AG09309 (cell line): Measurements from ENCODE around the gene ZEB2.

Experiments
- DNase-seq: peaks from one replicate; pipeline ENCODE4 v3.0.0-alpha.2; 2010; ENCODE audit warnings: low read depth
- H3K4me3 ChIP-seq: 2 replicates; pipeline ENCODE4 v1.5.1; 2011; ENCODE audit warnings: mild to moderate bottlenecking, low read depth, low read length, moderate library complexity; ENCODE audit not compliant: control insufficient read depth
- TF ChIP-seq, protein P1 (sequence below): IDR thresholded peaks from 2 replicates; pipeline ENCODE4 v1.5.1; 2011; ENCODE audit warnings: mild to moderate bottlenecking, low read depth, low read length, inconsistent platforms; ENCODE audit not compliant: insufficient read depth, control insufficient read depth; ENCODE audit errors: missing control alignments

Gene ZEB2

DNA sequence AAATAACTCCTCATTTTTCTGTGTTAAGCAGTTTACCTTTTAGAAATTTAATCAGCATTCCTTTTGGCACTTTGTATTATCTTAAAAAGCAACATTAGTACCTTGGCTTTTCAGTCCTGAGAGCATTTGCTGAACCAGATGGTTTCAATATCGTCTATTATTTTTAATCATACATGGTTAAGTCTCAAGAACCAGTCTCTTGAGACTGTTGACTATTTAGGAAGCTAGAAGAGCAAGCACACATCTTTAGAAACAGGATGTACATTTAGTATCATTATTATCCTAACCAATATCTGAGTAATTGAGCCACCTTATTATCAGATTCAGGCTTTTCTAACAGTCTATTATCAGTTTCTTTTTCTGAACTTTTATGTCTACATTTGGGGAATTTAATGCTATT is 28.2 kb upstream of the ZEB2 start:
- DNase-seq: no peak
- TF ChIP-seq, protein P1, sequence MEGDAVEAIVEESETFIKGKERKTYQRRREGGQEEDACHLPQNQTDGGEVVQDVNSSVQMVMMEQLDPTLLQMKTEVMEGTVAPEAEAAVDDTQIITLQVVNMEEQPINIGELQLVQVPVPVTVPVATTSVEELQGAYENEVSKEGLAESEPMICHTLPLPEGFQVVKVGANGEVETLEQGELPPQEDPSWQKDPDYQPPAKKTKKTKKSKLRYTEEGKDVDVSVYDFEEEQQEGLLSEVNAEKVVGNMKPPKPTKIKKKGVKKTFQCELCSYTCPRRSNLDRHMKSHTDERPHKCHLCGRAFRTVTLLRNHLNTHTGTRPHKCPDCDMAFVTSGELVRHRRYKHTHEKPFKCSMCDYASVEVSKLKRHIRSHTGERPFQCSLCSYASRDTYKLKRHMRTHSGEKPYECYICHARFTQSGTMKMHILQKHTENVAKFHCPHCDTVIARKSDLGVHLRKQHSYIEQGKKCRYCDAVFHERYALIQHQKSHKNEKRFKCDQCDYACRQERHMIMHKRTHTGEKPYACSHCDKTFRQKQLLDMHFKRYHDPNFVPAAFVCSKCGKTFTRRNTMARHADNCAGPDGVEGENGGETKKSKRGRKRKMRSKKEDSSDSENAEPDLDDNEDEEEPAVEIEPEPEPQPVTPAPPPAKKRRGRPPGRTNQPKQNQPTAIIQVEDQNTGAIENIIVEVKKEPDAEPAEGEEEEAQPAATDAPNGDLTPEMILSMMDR: no peak
- H3K4me3 ChIP-seq: no peak overlapping the region

DNA sequence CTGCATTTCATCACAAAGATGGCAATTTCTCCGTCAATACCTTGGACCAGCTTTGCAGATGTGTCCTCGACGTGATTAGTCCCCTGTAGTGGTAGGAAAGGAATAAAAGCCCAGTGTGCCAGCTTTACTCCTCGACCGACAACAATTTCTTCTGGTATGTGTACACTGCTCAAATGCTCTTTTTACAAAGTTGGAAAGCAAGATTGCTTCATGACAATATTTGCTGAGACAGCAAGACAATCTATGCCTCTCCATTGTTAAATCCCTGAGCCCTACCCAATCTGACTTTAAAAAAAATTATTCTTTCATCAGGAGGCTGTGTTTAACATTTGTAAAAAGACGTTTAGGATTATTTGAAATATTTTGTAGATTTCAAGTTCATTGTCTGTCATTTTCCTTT is 27.6 kb upstream of the ZEB2 start:
- no peak for DNase-seq

DNA sequence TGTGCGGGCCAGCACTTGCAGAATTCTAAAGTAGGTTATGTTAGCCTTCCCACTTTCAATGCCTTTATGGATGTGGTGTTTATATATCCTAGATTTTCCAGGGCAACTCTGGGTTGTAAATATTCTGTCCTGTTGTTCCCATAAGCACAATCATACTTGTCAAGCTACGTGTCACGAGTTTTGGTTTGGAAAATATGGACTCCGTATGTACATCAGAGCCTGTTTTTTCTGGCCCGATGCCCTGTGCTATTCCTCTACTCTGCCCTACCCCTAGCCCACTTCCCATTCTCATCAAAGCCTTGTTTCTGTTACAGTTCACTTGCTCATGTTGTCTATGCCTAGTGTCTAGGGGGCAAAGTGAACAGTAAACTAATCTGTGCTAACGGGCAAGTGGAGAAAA is 27.0 kb upstream of the ZEB2 start:
- no peak for DNase-seq
- TF ChIP-seq, protein P1: no peak

More for the DNA sequence above, 27.6 kb upstream of the ZEB2 start:
- TF ChIP-seq, protein P1: no peak
- H3K4me3 ChIP-seq: no peak overlapping the region

DNA sequence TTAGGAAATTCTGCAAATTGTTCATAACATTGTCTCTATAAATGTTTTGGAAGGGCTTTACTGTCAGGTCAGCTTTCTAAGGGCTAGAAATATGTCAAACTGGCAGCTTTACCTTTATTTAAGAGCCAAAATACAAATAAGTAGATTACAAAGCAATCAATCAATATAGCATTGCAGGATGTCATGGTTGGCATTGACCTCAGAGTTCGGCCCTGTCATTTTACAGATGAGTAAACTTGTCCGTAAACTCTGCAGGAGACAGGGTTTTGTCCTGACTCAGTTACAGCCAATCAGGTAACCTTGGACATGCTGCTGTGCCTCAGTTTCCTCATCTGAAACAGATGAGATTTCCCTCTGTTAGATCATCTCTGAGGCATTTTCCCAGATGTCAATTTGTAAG is 25.9 kb upstream of the ZEB2 start:
- TF ChIP-seq, protein P1: no peak
- H3K4me3 ChIP-seq: no peak overlapping the region
- no peak for DNase-seq

More for the DNA sequence above, 27.0 kb upstream of the ZEB2 start:
- H3K4me3 ChIP-seq: no peak overlapping the region

DNA sequence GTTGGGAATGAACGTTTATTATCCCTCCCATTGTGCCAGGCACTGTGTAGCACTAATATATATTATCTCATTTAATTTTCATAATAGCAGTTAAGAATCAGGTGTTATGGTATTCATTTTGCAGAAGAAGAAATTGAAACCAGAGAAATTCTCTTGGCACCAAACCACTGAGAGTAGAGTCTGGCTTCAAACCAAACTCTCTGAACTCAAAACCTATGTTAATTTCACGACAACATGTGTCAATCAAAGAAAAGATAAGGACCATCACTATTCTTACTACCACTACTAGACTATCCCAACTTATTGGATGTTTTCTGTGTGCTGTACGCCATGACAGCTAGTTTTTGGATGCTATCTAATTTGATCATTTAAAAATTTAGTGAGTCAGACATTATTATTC is 24.1 kb upstream of the ZEB2 start:
- H3K4me3 ChIP-seq: no peak overlapping the region
- DNase-seq: no peak
- TF ChIP-seq, protein P1: no peak

DNA sequence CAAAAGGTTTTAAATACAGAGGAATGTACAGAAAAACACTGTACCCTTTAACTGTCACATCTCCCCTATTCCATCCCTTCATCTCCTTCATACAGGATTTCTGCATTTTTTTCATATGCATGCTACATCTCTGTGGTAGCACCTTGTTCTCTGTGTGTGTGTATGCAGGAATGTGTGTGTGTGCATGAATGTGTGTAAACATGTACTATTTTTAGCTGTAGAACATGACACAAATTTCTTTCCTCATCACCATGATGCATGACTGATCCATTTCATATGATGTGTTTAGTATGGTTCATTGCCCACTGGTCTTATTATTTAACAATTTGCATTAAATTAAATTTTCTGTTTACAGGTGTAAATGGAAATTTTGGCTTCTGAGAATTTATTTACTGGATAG is 21.5 kb upstream of the ZEB2 start:
- no peak for DNase-seq
- no peak overlapping the region for H3K4me3 ChIP-seq
- TF ChIP-seq, protein P1: no peak

DNA sequence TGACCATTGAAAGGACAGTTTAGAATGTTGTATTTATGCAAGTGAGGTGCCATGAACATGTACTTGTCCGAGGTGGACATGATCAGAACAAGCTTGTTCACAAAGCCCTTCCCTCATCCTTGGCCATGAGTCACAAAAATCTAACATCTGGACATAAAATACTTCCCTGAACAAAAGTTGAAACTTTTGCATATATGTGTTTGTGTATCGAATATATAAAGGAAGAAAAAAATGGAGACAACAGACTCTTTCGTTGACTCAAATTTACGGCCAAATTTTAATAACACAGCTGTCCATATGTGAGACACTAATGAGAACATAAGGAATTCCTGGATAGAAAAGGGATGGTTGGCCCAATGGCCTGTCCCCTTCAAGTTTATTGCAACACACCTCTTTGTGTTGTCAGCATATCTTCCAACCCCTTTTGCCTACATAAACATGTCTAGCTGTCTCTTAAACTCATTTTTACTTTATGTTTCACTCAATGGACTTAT is 19.4 kb upstream of the ZEB2 start:
- DNase-seq: no peak
- TF ChIP-seq, protein P1: no peak
- no peak overlapping the region for H3K4me3 ChIP-seq
